ENCODE data around the gene CPA4.

Gene CPA4

GRCh38 chr7:130275826-130276297 lies 17.1 kb upstream of the CPA4 start:
- DNase-seq, result no peak

GRCh38 chr7:130276796-130277762 lies 15.9 kb upstream of the CPA4 start:
- no peak for DNase-seq

DNA sequence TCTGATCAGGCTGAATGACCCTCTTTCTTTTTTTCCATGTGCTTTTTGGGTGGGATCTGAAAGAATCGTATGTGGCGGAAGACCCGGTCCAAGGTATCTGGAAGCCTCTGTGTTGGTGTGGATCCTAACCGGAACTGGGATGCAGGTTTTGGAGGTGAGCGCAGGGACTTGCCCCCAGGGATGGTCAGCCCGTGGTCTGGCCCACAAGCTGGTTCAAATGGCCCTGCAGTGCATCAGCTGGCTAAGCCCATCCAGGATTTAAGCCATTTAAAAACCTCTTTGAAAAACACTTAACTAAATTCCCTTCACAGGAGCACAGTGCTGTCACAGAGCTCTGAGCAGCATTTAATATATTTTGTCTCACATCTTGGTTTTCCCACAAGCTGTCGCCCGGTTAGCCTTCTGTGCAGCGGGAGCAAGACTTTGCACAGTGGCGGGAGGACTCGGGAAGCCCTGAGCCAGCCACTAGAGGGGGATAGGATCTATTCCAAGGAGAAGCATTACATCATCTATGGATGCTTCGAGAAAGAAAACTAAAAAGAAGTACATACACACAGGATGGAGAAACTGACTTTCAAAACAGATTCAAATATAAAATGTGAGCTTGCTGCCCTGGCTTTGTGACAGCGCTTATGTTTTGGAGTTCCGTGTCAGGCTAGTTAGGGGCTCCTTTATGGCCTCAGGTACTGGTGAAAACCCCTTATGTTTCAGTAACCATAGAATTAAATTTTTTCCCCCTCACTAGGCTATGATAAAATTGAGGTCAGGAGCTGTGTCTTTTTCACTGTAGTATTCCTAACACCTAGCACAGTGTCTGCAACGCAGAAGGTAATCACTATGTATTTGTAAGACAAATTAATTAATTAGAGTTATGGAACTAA lies 15.0 kb upstream of the CPA4 start:
- no peak for DNase-seq

- DNase-seq, result no peak
Observed at GRCh38 chr7:130278860-130279259, 14.1 kb upstream of the CPA4 start.

DNA sequence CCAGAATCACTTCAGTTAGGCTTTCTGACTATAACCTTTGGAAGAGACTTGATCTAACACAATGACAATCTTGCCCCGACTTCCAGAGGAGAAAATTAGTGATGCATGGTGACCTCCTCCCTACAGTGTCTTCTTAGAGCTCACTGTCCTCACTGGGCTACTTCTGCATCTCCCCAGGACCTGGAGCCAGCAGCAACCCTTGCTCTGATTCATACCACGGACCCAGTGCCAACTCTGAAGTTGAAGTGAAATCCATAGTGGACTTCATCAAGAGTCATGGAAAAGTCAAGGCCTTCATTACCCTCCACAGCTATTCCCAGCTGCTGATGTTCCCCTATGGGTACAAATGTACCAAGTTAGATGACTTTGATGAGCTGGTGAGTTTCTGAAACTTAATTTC lies 13.7 kb upstream of the CPA4 start:
- DNase-seq, result no peak

- no peak for DNase-seq
Observed at GRCh38 chr7:130279906-130280305, 13.1 kb upstream of the CPA4 start.

DNA sequence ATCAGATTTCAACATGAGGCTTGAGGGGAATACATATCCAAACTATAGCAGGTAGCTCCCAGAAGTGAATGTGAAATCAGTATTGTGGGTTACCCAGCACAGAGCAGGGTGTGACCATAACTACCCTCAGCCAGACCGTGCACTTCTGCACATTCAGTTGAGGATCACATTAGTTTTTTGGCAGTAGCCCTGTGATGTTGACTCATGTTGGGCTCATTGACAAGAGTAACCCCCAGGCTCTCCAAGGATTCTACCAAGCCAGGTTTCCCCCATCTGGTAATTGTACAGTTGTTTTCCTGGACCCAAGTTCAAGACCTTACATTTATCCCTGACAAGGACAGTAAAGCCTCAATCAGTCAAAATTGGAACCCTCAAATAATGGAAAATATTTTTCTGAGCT lies 11.7 kb upstream of the CPA4 start:
- no peak for DNase-seq

GRCh38 chr7:130286881-130287280 lies 6.1 kb upstream of the CPA4 start:
- no peak for DNase-seq

GRCh38 chr7:130288168-130288567 lies 4.8 kb upstream of the CPA4 start:
- DNase-seq, result no peak

- no peak for DNase-seq
Observed at GRCh38 chr7:130288829-130289228, 4.1 kb upstream of the CPA4 start.

GRCh38 chr7:130289478-130289877 lies 3.5 kb upstream of the CPA4 start:
- DNase-seq, result no peak

DNA sequence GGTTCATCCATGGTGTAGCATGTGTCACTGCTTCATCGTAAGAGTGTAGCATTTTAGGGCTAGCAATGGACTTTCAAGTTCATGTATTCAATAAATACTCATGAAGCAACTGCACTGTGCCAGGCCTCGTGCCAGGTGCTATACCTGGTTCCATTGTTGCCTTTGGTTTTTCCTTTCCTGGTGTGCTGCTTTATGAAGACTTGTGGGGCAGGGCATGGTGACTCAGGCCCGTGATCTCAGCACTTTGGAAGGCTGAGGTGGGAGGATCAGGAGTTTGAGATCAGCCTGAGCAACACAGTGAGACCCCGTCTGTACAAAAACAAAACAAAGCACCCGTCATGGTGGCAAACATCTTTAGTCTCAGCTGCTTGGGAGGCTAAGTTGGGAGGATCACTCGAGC lies 2.2 kb upstream of the CPA4 start:
- no peak for DNase-seq

GRCh38 chr7:130293521-130293920 lies 560 bp downstream of the CPA4 start:
- no peak for DNase-seq

DNA sequence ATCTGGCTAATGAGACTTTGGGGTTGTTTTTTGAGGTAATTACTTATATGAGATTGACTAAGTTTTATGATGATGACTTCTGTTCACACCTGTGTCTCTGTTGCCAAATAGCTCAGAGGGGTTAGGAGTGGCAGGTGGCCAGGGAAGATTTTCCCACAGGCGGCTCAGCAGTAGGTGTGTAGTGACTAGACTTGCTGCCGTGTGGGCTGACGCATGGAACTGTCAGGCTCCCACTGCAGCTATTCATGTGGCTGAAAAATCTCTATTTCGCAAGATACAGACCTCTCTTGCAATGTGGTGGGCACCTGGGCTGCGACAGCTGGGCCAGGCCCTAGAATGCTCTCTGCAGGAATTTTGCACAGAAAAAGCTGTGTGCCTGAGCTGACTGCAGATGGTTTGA lies 1.4 kb downstream of the CPA4 start:
- DNase-seq, result no peak

DNA sequence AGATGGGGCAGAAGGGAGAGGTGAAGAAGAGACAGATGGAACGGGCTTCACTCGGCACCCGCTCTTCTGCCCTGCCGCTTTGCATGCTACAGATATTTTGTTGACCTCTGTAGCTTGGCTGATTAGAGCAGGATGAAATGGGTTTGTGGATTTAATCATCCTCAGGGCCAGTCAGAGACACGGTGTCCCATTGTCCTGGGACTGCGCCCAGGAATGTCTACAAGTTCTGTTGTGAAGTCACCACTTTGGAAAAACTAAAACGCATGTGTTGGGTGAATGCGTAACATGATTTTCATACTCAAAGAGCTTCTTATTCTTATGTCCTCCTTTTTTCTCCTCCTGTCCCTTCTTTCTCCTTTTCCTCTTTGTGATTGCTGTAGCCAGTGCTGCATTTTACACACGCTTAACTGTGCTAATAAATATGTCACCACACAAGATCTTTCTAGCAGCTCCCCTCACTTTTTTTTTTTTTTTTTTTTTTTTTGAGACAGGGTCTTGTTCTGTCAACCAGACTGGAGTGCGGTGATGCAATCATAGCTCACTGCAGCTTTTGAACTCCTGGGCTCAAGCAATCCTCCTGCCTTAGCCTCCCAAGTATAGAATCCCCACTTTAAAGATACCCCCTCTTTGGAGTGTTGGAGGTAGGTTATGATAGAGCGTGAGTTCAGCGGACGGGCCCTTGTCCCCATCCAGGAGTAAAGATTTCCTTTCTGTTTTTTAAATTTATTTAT lies 3.4 kb downstream of the CPA4 start:
- DNase-seq, result no peak

DNA sequence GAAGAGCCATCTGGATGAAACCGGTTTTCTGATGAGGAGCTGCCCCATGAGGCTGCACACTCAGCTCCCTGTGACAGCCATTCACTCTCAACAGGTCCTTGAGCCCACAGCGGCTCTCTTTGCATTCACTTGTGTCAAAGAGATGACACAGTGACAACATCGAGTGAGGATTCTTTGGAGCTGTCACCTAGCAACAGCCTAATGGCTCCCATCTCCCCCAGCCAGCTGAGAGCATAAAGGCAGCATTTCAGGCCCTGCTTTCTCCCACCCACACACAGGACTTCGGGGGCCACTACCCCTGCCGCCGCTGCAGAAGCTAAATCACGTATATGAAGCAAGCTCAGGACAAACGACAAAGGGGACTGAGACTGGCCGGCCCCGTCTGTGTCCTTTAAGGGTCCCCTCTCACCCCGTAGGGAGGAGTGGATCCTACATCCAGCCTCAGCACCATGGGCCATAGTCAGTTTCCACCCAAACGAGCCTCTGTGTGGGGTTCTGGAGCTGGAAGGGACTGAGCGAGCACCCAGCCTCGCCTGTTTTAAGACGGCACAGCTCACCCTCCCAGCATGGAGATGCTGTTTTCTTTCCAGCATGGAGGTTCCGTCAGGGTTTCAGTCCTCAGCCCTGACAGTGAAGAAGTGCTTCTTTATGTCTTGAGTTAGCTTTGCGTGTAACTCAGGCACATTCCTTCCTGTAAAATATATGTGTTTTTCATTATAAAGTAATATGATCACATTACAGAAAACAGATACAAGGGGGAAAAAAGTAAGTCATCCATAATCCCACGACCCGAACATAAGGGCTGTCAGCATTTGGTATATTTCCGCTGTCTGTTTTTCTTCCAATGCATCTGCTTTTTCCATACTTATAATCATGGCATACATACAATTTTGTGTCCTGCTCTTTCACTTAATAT lies 4.9 kb downstream of the CPA4 start:
- DNase-seq, result peak; percentile 93

DNA sequence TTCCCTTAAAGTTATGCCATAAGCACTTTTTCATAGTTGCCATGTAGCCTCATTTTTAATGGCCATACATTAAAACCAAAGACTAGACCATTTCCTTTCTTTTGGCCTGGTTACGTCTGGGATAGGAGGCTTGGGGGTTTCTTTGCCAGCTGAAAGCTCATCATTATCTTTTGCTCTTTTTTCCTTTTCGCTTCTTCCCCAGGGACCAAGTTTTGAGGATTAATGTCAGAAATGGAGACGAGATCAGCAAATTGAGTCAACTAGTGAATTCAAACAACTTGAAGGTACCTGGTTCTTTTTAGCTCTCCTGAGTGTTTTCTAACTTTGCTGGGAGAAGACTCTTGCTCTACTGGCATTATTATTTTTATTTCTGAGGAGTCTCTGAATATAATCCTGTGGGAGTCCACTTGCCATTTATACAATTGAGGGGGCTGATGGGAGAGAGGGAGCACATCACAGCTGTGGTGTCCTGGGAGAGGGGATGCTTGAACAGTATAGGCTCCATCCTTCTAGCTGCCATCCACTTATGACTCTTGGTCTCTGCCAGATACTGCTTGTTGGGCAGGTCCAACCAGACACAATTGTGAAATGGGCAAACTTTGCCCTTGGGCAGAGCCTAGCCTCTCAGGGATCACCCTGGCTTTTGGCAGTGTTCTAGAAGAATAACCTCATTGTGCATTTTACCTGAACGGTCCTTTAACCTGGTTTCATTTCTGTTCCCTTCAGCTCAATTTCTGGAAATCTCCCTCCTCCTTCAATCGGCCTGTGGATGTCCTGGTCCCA lies 5.8 kb downstream of the CPA4 start:
- no peak for DNase-seq

DNA sequence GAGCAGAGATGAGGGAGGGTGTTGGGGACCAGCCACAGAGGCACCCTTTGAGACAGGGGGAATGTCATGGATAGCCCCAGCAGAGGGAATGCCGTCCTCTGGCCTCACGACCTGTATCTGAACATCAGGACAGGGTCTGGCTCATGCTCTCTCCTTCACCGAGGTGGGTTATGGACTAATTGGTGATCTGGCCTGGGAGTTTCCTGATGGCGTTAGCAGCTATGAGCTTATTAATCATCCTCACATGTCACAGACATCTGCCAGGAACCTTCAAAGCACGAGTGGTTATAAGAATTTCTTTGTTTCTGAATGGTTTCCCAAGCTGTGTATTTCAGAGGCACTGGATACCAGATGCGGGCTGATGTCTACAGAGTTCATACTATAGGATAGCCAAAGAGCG lies 6.9 kb downstream of the CPA4 start:
- DNase-seq, result no peak

- no peak for DNase-seq
Observed at GRCh38 chr7:130301501-130302020, 8.6 kb downstream of the CPA4 start.

GRCh38 chr7:130302649-130303048 lies 9.7 kb downstream of the CPA4 start:
- no peak for DNase-seq

DNA sequence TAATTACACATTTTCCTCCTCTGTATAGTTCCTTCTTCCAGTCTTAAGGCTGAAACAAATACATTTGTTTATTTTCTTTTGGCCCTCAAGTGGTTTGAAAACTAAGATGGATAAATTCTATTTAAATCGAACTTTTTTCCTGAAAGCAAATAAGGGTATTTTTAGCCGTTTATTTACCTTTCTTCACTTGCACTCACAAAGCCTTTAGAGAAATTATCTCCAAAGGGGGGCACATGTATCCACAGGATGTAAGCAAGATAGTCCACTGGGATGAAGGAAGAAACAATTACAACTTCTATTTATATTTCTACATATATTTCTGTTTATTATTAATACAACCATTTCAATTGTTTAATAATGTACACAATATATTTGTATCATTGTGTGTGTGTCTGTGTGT lies 10.2 kb downstream of the CPA4 start:
- DNase-seq, result no peak
